Testis (tissue), 2 donors: ENCODE measurements around the gene SMYD3.

Experiments used
- POLR2A ChIP-seq: fragments of 450-650 bp; IDR thresholded peaks from one replicate; pipeline ENCODE4 v1.6.1; 2017; ENCODE audit warnings: antibody characterized with exemption, mild to moderate bottlenecking, moderate library complexity
- TF ChIP-seq, protein P1 (sequence below), 3 experiments: fragments of 450-650 bp in 2 of 3; fragments of 200-600 bp in 1 of 3; sonication (generic) in 1 of 3; IDR thresholded peaks; one replicate each; pipeline ENCODE4 v1.5.1; 2016 to 2019; ENCODE audit warnings: antibody characterized with exemption in 3 of 3, mild to moderate bottlenecking in 2 of 3, moderate library complexity in 1 of 3

GRCh38 chr1:246364415-246364941 lies 142.6 kb downstream of the SMYD3 start:
- TF ChIP-seq, protein P1, sequence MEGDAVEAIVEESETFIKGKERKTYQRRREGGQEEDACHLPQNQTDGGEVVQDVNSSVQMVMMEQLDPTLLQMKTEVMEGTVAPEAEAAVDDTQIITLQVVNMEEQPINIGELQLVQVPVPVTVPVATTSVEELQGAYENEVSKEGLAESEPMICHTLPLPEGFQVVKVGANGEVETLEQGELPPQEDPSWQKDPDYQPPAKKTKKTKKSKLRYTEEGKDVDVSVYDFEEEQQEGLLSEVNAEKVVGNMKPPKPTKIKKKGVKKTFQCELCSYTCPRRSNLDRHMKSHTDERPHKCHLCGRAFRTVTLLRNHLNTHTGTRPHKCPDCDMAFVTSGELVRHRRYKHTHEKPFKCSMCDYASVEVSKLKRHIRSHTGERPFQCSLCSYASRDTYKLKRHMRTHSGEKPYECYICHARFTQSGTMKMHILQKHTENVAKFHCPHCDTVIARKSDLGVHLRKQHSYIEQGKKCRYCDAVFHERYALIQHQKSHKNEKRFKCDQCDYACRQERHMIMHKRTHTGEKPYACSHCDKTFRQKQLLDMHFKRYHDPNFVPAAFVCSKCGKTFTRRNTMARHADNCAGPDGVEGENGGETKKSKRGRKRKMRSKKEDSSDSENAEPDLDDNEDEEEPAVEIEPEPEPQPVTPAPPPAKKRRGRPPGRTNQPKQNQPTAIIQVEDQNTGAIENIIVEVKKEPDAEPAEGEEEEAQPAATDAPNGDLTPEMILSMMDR (IDR thresholded peaks at IDR 0.05): no peak
- TF ChIP-seq POLR2A: no peak
